ENCODE data around the gene GRPEL1. TPM values are rescaled to one million over a fixed set of nuclear protein-coding genes. Genes with fewer than 3 reads are reported as not detected.

Gene GRPEL1
- total RNA-seq, 1 donor from 2014 or later = 67.4 TPM

GRCh38 chr4:7045961-7046921 is 21.6 kb downstream of the GRPEL1 start:
- DNase-seq (ENCODE audit: low read depth) (no peak), FAIRE-seq (peak; percentile 13)
- TF ChIP-seq, protein P1, sequence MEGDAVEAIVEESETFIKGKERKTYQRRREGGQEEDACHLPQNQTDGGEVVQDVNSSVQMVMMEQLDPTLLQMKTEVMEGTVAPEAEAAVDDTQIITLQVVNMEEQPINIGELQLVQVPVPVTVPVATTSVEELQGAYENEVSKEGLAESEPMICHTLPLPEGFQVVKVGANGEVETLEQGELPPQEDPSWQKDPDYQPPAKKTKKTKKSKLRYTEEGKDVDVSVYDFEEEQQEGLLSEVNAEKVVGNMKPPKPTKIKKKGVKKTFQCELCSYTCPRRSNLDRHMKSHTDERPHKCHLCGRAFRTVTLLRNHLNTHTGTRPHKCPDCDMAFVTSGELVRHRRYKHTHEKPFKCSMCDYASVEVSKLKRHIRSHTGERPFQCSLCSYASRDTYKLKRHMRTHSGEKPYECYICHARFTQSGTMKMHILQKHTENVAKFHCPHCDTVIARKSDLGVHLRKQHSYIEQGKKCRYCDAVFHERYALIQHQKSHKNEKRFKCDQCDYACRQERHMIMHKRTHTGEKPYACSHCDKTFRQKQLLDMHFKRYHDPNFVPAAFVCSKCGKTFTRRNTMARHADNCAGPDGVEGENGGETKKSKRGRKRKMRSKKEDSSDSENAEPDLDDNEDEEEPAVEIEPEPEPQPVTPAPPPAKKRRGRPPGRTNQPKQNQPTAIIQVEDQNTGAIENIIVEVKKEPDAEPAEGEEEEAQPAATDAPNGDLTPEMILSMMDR (IDR thresholded peaks at IDR 0.05; ENCODE audit: insufficient read depth, low read length, severe bottlenecking) = no peak
- Histone ChIP-seq H3K27me3 (ENCODE audit: control insufficient read depth, insufficient read depth, low read length) (no peaks in the 10 kb centered on the region), H3K36me3 (ENCODE audit: control insufficient read depth, insufficient read depth, low read length) (peaks cover 6% of the 10 kb centered on the region), H3K4me3 (ENCODE audit: low read depth, low read length) (no peak overlapping the region)

GRCh38 chr4:7045553-7045952 is 22.3 kb downstream of the GRPEL1 start:
- H3K36me3 ChIP-seq (ENCODE audit: control insufficient read depth, insufficient read depth, low read length) = peaks cover 4% of the 10 kb centered on the region
- H3K4me3 ChIP-seq (ENCODE audit: low read depth, low read length) = no peak overlapping the region
- TF ChIP-seq, protein P1 (IDR thresholded peaks at IDR 0.05; ENCODE audit: insufficient read depth, low read length, severe bottlenecking) = no peak
- no peaks in the 10 kb centered on the region for H3K27me3 ChIP-seq (ENCODE audit: control insufficient read depth, insufficient read depth, low read length)
- FAIRE-seq = no peak
- no peak for DNase-seq (ENCODE audit: low read depth)

DNA sequence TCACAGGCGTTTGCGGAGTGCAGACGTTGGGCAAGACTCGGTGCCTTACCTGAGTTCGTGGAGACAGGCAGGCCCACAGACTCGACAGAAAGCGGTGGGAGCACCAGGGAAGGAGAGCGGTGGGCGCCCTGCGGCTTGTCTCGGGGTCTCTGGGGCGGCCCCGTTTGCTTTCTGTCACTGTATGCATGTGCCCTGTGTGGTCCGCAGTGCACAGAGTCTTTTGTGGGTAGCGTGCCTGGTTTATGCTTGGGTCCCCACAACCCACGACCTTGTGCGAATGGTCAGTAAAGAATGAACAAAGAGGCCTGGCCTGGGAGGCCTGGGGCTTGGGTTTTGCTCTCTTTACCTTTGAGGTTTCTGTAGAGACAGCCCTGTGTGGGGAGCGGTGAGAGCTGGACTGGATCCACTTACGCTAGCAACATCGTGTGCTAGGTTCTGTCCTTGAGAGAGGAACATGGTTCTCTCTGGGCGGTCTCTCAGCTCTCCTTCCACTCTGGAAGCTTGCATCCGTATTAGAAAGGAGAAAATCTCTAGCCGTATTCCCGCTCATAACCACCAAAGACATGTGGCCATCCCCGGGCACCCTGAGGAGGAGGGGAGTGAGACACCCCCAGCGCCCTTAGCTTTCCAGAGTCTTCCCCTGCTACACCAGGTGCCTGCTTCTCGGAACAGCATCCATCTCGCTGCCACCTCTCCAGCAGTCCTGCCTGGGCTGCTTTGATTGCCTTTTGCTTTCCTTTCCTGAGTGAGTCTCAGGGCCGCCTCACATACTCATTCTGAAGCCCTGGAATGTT is 23.5 kb downstream of the GRPEL1 start:
- no peaks in the 10 kb centered on the region for H3K27me3 ChIP-seq (ENCODE audit: control insufficient read depth, insufficient read depth, low read length)
- no peak for DNase-seq (ENCODE audit: low read depth)
- FAIRE-seq = no peak
- H3K36me3 ChIP-seq (ENCODE audit: control insufficient read depth, insufficient read depth, low read length) = peaks cover 2% of the 10 kb centered on the region
- TF ChIP-seq, protein P1 (IDR thresholded peaks at IDR 0.05; ENCODE audit: insufficient read depth, low read length, severe bottlenecking) = no peak
- peak overlapping the region; percentile 96 for H3K4me3 ChIP-seq (ENCODE audit: low read depth, low read length)

- FAIRE-seq (no peak), DNase-seq (ENCODE audit: low read depth) (no peak)
- H3K36me3 ChIP-seq (ENCODE audit: control insufficient read depth, insufficient read depth, low read length) = peaks cover 2% of the 10 kb centered on the region
- TF ChIP-seq, protein P1 (IDR thresholded peaks at IDR 0.05; ENCODE audit: insufficient read depth, low read length, severe bottlenecking) = peak; percentile 25
- no peaks in the 10 kb centered on the region for H3K27me3 ChIP-seq (ENCODE audit: control insufficient read depth, insufficient read depth, low read length)
- peak within 1 kb of the TSS; percentile 96 for H3K4me3 ChIP-seq (ENCODE audit: low read depth, low read length)
These were observed 24.4 kb downstream of the GRPEL1 start, which contains the start of gene TADA2B for GRCh38 chr4:7043284-7044136. TADA2B (plus strand) TSS chr4:7043372; CDS start chr4:7043580, 208 bp downstream.

- no peaks in the 10 kb centered on the region for H3K27me3 ChIP-seq (ENCODE audit: control insufficient read depth, insufficient read depth, low read length)
- no peak for FAIRE-seq
- peaks cover 2% of the 10 kb centered on the region for H3K36me3 ChIP-seq (ENCODE audit: control insufficient read depth, insufficient read depth, low read length)
- peak; percentile 89 for DNase-seq (ENCODE audit: low read depth)
- TF ChIP-seq, protein P1 (IDR thresholded peaks at IDR 0.05; ENCODE audit: insufficient read depth, low read length, severe bottlenecking) = no peak
- H3K4me3 ChIP-seq (ENCODE audit: low read depth, low read length) = peak overlapping the region; percentile 83
These were observed 25.2 kb downstream of the GRPEL1 start for GRCh38 chr4:7042503-7043283.
